GM12873 (cell line): ENCODE measurements around the gene KDM3A.

Experiments
- TF ChIP-seq, protein P1 (sequence below): IDR thresholded peaks from 2 replicates; pipeline ENCODE4 v1.5.1; 2012; ENCODE audit warnings: low read depth, mild to moderate bottlenecking, moderate library complexity, low read length, control low read depth; ENCODE audit not compliant: insufficient read depth; ENCODE audit errors: missing control alignments

The KDM3A gene

DNA sequence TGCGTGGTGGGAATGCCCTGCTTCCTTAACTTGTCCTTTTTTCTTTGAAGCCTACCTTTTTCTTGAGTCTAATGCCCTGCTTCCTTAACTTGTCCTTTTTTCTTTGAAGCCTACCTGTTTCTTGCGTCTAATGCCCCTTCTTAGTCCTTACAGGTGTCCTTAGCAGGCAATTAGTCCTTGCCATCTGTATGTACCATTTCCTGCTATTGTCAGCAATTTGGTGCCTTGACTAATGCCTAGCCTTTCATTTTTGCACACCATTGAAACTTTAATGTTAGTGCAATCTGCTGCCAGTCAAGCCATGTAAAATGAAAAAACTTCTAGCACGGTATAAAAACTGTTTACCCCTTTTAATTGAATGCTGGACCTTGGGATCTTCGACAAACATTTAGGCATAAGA is 4.3 kb downstream of the KDM3A start:
- TF ChIP-seq, protein P1, sequence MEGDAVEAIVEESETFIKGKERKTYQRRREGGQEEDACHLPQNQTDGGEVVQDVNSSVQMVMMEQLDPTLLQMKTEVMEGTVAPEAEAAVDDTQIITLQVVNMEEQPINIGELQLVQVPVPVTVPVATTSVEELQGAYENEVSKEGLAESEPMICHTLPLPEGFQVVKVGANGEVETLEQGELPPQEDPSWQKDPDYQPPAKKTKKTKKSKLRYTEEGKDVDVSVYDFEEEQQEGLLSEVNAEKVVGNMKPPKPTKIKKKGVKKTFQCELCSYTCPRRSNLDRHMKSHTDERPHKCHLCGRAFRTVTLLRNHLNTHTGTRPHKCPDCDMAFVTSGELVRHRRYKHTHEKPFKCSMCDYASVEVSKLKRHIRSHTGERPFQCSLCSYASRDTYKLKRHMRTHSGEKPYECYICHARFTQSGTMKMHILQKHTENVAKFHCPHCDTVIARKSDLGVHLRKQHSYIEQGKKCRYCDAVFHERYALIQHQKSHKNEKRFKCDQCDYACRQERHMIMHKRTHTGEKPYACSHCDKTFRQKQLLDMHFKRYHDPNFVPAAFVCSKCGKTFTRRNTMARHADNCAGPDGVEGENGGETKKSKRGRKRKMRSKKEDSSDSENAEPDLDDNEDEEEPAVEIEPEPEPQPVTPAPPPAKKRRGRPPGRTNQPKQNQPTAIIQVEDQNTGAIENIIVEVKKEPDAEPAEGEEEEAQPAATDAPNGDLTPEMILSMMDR = no peak

DNA sequence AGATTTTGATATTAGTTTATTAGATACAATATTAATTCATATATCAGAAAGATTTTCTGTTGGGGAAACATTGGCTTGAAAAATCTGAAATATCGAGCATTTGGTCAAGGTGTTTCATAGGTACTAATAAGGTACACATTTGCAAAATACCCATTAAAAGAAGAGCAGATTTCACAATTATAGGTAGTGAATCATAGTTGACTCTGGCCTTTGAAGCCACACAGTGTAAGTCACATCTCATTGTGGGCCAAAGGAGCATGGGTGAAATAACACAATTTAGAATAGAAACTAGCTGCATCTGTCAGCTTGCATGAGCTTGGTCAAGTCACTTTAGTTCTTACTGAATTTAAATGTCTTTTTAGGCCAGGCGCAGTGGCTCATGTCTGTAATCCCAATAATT is 4.9 kb downstream of the KDM3A start:
- TF ChIP-seq, protein P1 = no peak

- TF ChIP-seq, protein P1 = no peak
Measured at GRCh38 chr2:86453836-86454235, 12.7 kb downstream of the KDM3A start.

GRCh38 chr2:86454238-86454637 is 13.1 kb downstream of the KDM3A start:
- TF ChIP-seq, protein P1 = no peak

DNA sequence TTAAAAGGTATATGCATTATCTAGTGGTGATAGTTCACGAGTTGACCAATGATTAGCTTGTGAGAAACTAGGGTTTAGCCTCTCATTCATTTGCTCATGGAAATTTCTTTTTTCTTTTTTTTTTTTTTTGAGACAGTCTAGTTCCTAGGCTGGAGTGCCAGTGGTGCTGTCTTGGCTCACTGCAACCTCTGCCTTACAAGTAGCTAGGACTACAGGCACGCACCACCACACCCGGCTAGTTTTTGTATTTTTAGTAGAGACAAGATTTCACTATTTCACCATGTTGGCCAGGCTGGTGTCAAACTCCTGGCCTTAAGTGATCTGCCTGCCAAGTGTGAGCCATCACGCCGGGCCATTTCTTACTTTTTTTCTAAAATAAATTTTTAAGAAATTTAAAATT is 14.0 kb downstream of the KDM3A start:
- TF ChIP-seq, protein P1 = no peak

- TF ChIP-seq, protein P1 = no peak
Measured at GRCh38 chr2:86461042-86461743, 20.0 kb downstream of the KDM3A start.

DNA sequence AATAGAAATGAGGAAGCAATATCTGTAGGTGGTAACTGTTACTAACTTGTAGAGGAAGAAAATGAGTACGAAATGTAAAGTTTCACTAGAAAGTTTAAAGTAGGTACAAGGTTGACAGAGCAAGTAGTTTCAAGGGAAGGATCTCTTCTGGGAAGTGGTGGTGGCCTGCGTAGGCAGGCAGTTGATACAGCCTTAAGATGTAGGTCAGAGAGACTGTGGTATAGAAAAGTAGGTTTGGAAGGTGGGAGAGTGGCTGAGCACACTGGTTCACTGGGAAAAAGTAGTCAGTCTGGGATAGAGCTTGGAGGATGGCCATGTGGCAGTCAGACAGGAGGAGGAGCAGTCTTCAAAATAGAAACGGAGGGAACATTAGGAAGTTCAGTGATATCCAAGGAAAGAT is 23.5 kb downstream of the KDM3A start:
- TF ChIP-seq, protein P1 = no peak

DNA sequence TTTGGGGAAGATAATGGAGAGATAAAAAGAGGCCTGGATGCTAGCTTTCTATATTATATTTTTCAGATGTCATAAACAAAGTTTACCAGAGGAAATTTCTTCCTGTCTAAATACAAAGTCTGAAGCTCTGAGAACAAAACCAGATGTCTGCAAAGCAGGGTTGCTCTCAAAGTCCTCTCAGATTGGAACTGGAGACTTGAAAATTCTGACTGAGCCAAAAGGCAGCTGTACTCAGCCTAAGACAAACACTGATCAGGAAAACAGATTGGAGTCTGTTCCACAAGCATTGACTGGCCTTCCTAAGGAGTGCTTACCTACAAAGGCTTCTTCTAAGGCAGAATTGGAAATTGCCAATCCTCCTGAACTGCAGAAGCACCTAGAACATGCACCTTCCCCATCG is 25.1 kb downstream of the KDM3A start:
- TF ChIP-seq, protein P1 = no peak
